ENCODE measurements around the gene WFDC5.
A peak's percentile ranks its signal among the peaks of the same experiment; 100 is the strongest.

Gene WFDC5

GRCh38 chr20:45113865-45114264 is 1.1 kb downstream of the WFDC5 start:
- DNase-seq = no peak

- no peak for DNase-seq
These were observed 2.2 kb downstream of the WFDC5 start for GRCh38 chr20:45112754-45113153.

- peak; percentile 13 for DNase-seq
These were observed 3.0 kb downstream of the WFDC5 start for GRCh38 chr20:45111799-45112471.

GRCh38 chr20:45111285-45111684 is 3.7 kb downstream of the WFDC5 start:
- no peak for DNase-seq

GRCh38 chr20:45110301-45110700 is 4.7 kb downstream of the WFDC5 start:
- DNase-seq = no peak

- no peak for DNase-seq
These were observed 5.3 kb downstream of the WFDC5 start for GRCh38 chr20:45109634-45110033.

DNA sequence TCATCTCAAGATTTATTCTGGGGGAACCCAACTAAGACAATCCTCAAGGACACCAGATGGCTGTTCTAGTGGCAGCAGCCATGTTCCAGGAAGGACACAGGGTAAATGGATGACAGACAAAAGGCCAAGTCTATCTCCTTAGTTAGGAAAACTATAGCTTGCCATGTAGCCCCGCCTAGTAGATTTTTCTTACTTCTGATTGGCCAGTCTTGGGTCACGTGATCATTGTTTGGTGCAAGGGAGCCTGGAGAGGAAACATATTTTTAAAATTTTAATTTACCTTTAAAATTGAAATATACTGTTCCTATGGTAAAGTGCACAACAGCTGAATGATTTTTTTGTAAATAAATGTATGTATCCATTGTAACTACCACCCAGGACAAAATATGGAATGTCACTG is 9.7 kb downstream of the WFDC5 start:
- no peak for DNase-seq

DNA sequence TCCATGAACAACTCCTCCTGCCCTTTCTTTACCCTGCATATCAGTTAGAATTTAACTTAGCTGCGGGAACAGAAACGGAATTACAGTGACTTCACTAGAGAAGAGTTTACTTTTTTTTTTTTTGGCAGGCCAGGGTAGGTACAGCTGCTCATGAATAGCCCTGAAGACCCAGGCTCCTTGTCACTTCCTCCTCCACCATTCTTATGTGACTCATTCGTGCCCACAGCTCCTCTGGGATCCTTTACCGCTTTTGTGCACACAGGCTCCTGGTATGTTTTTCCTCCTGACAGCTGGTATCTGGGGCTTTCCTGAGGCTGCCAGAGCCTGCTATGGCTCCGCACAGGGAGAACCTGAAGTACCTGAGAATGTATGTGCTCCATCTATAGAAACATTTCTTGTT is 10.2 kb downstream of the WFDC5 start:
- no peak for DNase-seq

DNA sequence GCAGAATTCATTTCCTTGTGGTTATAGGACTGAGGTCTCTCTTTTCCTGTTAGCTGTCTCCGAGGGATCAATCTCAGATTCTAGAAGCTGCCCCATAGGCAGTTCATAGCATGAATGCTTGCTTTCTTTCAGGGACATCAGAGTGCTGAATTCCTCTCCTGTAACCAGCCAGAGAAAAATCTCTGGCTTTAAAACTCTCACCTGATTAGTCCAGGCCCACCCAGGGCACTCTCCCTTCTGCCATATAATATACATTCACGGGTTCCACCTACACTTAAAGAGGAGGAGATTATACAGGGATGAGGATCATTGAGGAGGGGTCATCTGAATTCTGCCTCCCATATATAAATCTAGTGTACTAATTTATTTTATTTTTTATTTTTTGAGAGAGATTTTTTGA is 11.9 kb downstream of the WFDC5 start:
- no peak for DNase-seq

GRCh38 chr20:45101333-45101850 is 13.6 kb downstream of the WFDC5 start:
- no peak for DNase-seq

GRCh38 chr20:45100563-45101245 is 14.3 kb downstream of the WFDC5 start, which contains the start of gene KCNS1:
Gene KCNS1 (minus strand): TSS chr20:45101127. CDS start chr20:45099236, 1,891 bp downstream.
- DNase-seq = no peak

DNA sequence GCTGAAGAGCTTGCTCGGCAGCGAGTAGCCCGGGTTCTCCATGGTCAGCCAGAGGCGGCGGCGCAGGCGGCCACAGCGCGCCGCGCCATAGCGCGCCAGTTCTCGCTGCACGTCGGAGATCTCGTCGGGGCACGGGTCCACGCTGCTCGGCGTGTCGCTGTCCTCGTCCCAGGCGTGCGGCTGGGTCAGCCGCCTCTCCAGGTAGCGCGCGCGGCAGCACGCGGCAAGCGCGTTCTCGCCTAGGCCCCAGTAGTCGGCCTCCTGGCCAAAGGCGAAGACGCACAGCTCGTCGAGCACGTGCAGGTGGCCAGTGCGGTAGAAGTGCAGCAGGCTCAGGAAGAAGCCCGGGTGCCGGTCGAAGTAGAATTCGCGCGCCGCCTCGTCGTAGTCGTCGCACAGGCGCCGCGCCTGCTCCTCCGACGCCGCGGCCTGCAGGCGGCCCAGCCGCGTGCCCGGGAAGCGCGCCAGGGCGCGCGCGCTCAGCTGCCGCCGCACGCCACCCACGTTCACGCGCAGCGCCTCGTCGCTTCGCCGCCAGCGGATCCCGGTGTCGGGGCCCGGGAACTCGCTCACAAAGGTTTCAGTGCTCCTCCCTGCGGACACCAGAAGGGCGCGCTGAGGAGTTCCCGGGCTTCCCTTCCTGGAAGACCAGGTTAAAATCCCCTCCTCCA is 16.7 kb downstream of the WFDC5 start:
- peak; percentile 8 for DNase-seq

GRCh38 chr20:45097485-45098102 is 17.4 kb downstream of the WFDC5 start:
- peak; percentile 47 for DNase-seq

GRCh38 chr20:45096781-45097180 is 18.2 kb downstream of the WFDC5 start:
- DNase-seq = no peak

- DNase-seq = peak; percentile 75
These were observed 19.2 kb downstream of the WFDC5 start for GRCh38 chr20:45095805-45096238.

GRCh38 chr20:45094864-45095574 is 20.0 kb downstream of the WFDC5 start:
- DNase-seq = no peak

- DNase-seq = no peak
These were observed 20.8 kb downstream of the WFDC5 start for GRCh38 chr20:45094201-45094600.

DNA sequence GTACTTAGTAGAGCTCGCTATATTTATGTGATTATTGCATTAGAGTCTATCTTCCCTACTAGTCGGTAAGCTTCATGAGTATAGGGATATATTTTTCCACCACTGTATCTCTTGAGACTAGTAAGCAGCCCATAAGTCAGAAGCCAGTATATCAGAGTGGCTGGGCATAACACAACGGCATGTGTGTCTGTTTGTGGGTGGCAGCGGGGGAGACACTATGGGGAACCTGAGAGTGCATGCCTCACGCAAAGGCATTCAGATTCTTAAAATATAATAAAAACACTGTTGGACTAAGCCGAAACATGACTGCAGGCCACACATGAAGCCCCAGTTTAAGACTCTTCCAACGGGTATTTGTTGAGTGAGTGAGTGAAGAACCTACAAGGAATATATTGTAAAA is 22.1 kb downstream of the WFDC5 start:
- no peak for DNase-seq

GRCh38 chr20:45091366-45091765 is 23.6 kb downstream of the WFDC5 start:
- DNase-seq = no peak

GRCh38 chr20:45090481-45090880 is 24.5 kb downstream of the WFDC5 start:
- DNase-seq = no peak

DNA sequence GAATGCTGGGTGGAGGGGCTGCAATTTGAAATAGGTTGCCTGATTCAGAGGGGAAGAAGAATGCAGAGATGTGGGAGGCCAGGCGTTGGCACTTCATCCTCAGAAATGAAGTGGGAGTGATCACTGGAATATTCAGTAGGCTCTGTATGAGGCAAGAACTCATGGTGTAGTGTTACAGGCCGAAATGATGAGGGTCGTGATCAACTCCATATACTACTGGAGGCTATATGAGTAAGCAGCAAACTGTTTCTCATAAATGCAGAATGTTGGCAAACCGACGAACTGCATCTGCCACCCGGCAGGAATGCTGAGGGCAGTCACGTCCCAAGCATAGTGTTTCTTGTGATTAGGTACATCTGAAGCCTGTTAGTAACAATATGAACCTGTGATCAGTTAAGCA is 26.7 kb downstream of the WFDC5 start:
- DNase-seq = no peak

- DNase-seq = no peak
These were observed 27.2 kb downstream of the WFDC5 start for GRCh38 chr20:45087814-45088213.
